ENCODE measurements around the gene PTK6. TPM values are rescaled to one million over a fixed set of nuclear protein-coding genes. Genes with fewer than 3 reads are reported as not detected.

Gene PTK6
- total and polyA plus RNA-seq, 4 donors: 0.06 to 2.1 (median 1.1) TPM; not detected in 1

- no peak for DNase-seq (ENCODE audit: low read depth in 4 of 6, low spot score in 6 of 6)
- 61% methylated on average over 35 of the region's 35 CpGs for WGBS (ENCODE audit: insufficient coverage)
- H3K27me3 ChIP-seq (ENCODE audit: control insufficient read depth, insufficient read depth, low read length): no peaks in the 10 kb centered on the region
Measured at GRCh38 chr20:63536241-63536977, 767 bp downstream of the PTK6 start.

GRCh38 chr20:63534831-63535651 is 2.1 kb downstream of the PTK6 start:
- H3K27ac ChIP-seq (ENCODE audit: low read depth, low read length): no peak overlapping the region
- H3K9me3 ChIP-seq (ENCODE audit: control insufficient read depth, insufficient read depth, low read length): no peaks in the 10 kb centered on the region
- DNase-seq (ENCODE audit: low read depth in 4 of 6, low spot score in 6 of 6): no peak
- WGBS (ENCODE audit: insufficient coverage): 57% methylated on average over 42 of the region's 49 CpGs
- no peak overlapping the region for H3K4me3 ChIP-seq (ENCODE audit: low read depth, low read length)
- H3K4me1 ChIP-seq (ENCODE audit: control insufficient read depth, insufficient read depth, low read length): peaks cover 24% of the 10 kb centered on the region
- peaks cover 11% of the 10 kb centered on the region for H3K36me3 ChIP-seq (ENCODE audit: control insufficient read depth, insufficient read depth, low read length)
- no peaks in the 10 kb centered on the region for H3K27me3 ChIP-seq (ENCODE audit: control insufficient read depth, insufficient read depth, low read length)

More at GRCh38 chr20:63536241-63536977, 767 bp downstream of the PTK6 start:
- Histone ChIP-seq H3K27ac (ENCODE audit: low read depth, low read length) (no peak overlapping the region), H3K9me3 (ENCODE audit: control insufficient read depth, insufficient read depth, low read length) (no peaks in the 10 kb centered on the region), H3K36me3 (ENCODE audit: control insufficient read depth, insufficient read depth, low read length) (peaks cover 5% of the 10 kb centered on the region), H3K4me1 (ENCODE audit: control insufficient read depth, insufficient read depth, low read length) (peaks cover 30% of the 10 kb centered on the region), H3K4me3 (ENCODE audit: low read depth, low read length) (no peak overlapping the region)

GRCh38 chr20:63534427-63534830 is 2.7 kb downstream of the PTK6 start:
- Histone ChIP-seq H3K4me3 (ENCODE audit: low read depth, low read length) (no peak overlapping the region), H3K27ac (ENCODE audit: low read depth, low read length) (no peak overlapping the region), H3K4me1 (ENCODE audit: control insufficient read depth, insufficient read depth, low read length) (peaks cover 24% of the 10 kb centered on the region), H3K36me3 (ENCODE audit: control insufficient read depth, insufficient read depth, low read length) (peaks cover 16% of the 10 kb centered on the region), H3K27me3 (ENCODE audit: control insufficient read depth, insufficient read depth, low read length) (no peaks in the 10 kb centered on the region), H3K9me3 (ENCODE audit: control insufficient read depth, insufficient read depth, low read length) (no peaks in the 10 kb centered on the region)
- no peak for DNase-seq (ENCODE audit: low read depth in 4 of 6, low spot score in 6 of 6)
- 77% methylated on average over 8 of the region's 12 CpGs for WGBS (ENCODE audit: insufficient coverage)

- no peak for DNase-seq (ENCODE audit: low read depth in 4 of 6, low spot score in 6 of 6)
- WGBS (ENCODE audit: insufficient coverage): 71% methylated on average over 28 of the region's 28 CpGs
- Histone ChIP-seq H3K4me3 (ENCODE audit: low read depth, low read length) (no peak overlapping the region), H3K27me3 (ENCODE audit: control insufficient read depth, insufficient read depth, low read length) (no peaks in the 10 kb centered on the region), H3K9me3 (ENCODE audit: control insufficient read depth, insufficient read depth, low read length) (no peaks in the 10 kb centered on the region), H3K4me1 (ENCODE audit: control insufficient read depth, insufficient read depth, low read length) (peaks cover 24% of the 10 kb centered on the region), H3K27ac (ENCODE audit: low read depth, low read length) (no peak overlapping the region), H3K36me3 (ENCODE audit: control insufficient read depth, insufficient read depth, low read length) (peaks cover 20% of the 10 kb centered on the region)
Measured at GRCh38 chr20:63533871-63534393, 3.2 kb downstream of the PTK6 start.

- peaks cover 20% of the 10 kb centered on the region for H3K36me3 ChIP-seq (ENCODE audit: control insufficient read depth, insufficient read depth, low read length)
- H3K27me3 ChIP-seq (ENCODE audit: control insufficient read depth, insufficient read depth, low read length): no peaks in the 10 kb centered on the region
- H3K4me3 ChIP-seq (ENCODE audit: low read depth, low read length): no peak overlapping the region
- no peak overlapping the region for H3K27ac ChIP-seq (ENCODE audit: low read depth, low read length)
- no peaks in the 10 kb centered on the region for H3K9me3 ChIP-seq (ENCODE audit: control insufficient read depth, insufficient read depth, low read length)
- DNase-seq (ENCODE audit: low read depth in 4 of 6, low spot score in 6 of 6): no peak
- WGBS (ENCODE audit: insufficient coverage): 76% methylated on average over 14 of the region's 14 CpGs
- H3K4me1 ChIP-seq (ENCODE audit: control insufficient read depth, insufficient read depth, low read length): peaks cover 24% of the 10 kb centered on the region
Measured at GRCh38 chr20:63533388-63533787, 3.8 kb downstream of the PTK6 start.

GRCh38 chr20:63532449-63532971 is 4.7 kb downstream of the PTK6 start:
- Histone ChIP-seq H3K36me3 (ENCODE audit: control insufficient read depth, insufficient read depth, low read length) (peaks cover 20% of the 10 kb centered on the region), H3K27me3 (ENCODE audit: control insufficient read depth, insufficient read depth, low read length) (no peaks in the 10 kb centered on the region), H3K27ac (ENCODE audit: low read depth, low read length) (no peak overlapping the region), H3K4me3 (ENCODE audit: low read depth, low read length) (no peak overlapping the region), H3K9me3 (ENCODE audit: control insufficient read depth, insufficient read depth, low read length) (no peaks in the 10 kb centered on the region), H3K4me1 (ENCODE audit: control insufficient read depth, insufficient read depth, low read length) (peaks cover 17% of the 10 kb centered on the region)
- 82% methylated on average over 23 of the region's 24 CpGs for WGBS (ENCODE audit: insufficient coverage)
- no peak for DNase-seq (ENCODE audit: low read depth in 4 of 6, low spot score in 6 of 6)

- H3K4me3 ChIP-seq (ENCODE audit: low read depth, low read length): no peak overlapping the region
- H3K27ac ChIP-seq (ENCODE audit: low read depth, low read length): no peak overlapping the region
- peaks cover 14% of the 10 kb centered on the region for H3K4me1 ChIP-seq (ENCODE audit: control insufficient read depth, insufficient read depth, low read length)
- 80% methylated on average over 20 of the region's 27 CpGs for WGBS (ENCODE audit: insufficient coverage)
- no peak for DNase-seq (ENCODE audit: low read depth in 4 of 6, low spot score in 6 of 6)
- H3K9me3 ChIP-seq (ENCODE audit: control insufficient read depth, insufficient read depth, low read length): no peaks in the 10 kb centered on the region
- no peaks in the 10 kb centered on the region for H3K27me3 ChIP-seq (ENCODE audit: control insufficient read depth, insufficient read depth, low read length)
- H3K36me3 ChIP-seq (ENCODE audit: control insufficient read depth, insufficient read depth, low read length): peaks cover 20% of the 10 kb centered on the region
Measured at GRCh38 chr20:63531686-63532448, 5.3 kb downstream of the PTK6 start.

- Histone ChIP-seq H3K27me3 (ENCODE audit: control insufficient read depth, insufficient read depth, low read length) (no peaks in the 10 kb centered on the region), H3K27ac (ENCODE audit: low read depth, low read length) (no peak overlapping the region)
Measured at GRCh38 chr20:63530788-63531160, 6.4 kb downstream of the PTK6 start.

More at GRCh38 chr20:63530788-63531160, 6.4 kb downstream of the PTK6 start:
- H3K4me3 ChIP-seq (ENCODE audit: low read depth, low read length): no peak overlapping the region
- peaks cover 8% of the 10 kb centered on the region for H3K4me1 ChIP-seq (ENCODE audit: control insufficient read depth, insufficient read depth, low read length)
- no peak for DNase-seq (ENCODE audit: low read depth in 4 of 6, low spot score in 6 of 6)
- 83% methylated on average over 12 of the region's 14 CpGs for WGBS (ENCODE audit: insufficient coverage)
- peaks cover 20% of the 10 kb centered on the region for H3K36me3 ChIP-seq (ENCODE audit: control insufficient read depth, insufficient read depth, low read length)
- H3K9me3 ChIP-seq (ENCODE audit: control insufficient read depth, insufficient read depth, low read length): no peaks in the 10 kb centered on the region
